Stimulated activated CD4-positive, alpha-beta T cell treated with anti-CD3 and anti-CD28 coated beads, TNF-alpha, amount 100 ng/mL, for 4 hours (primary cell): ENCODE data around the gene DTNA.

ENCODE experiments used
- DNase-seq, 3 experiments: peaks; one replicate each; pipeline ENCODE4 v3.0.0-alpha.2; 2020; ENCODE audit warnings: low read depth in 3 of 3

Gene DTNA

DNA sequence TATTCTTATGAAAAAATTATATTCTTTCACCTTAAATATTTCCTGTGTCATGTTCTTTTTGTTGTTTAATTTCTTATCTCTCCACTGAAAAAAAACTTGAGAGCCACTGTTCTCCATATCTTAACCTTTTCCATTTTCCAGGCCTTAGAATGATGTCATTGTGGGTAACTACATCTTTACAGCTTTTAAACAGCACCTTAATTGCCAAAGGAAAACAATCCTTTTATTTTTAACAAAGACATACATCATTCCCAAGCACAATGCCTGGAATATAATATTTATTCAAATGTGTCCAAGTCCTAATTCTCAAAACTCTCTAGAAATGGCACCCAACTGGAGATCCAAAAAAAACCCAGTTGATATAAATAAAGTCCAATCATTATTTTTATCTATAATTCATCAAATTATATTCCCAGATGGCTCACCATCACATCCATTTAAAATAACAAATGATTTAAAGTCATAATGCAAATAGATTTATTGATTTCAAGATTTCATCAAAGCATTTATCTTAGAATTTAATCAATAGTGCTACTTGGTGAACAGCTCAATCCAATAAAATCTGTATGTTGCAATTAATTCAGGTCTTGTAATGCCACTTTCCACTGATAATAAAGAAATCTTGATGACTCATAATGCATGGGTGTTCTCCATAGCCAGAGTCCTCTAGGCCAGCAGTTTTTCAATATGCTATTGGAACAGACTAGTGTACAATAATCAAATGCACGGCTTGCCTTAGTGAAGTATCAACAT is 224.0 kb downstream of the DTNA start:
- no peak for DNase-seq

DNA sequence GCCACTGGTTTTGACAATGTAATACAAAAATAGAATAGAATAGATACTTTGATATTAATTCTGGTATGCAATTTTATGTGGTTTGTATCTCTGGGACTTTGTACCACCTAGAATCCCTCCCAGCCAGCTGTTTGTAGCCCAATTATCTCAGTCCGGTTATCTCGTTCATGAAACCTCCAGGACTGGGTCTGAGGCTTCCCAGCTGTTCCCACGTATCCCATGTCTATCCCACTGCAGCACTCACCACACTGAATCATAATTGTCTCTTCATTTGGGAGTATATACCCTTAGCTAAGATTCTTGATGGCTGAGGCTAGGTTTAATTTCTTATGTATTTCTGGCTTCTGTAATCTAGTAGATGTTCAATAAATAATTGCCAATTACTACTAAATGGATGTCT is 226.7 kb downstream of the DTNA start:
- no peak for DNase-seq

DNA sequence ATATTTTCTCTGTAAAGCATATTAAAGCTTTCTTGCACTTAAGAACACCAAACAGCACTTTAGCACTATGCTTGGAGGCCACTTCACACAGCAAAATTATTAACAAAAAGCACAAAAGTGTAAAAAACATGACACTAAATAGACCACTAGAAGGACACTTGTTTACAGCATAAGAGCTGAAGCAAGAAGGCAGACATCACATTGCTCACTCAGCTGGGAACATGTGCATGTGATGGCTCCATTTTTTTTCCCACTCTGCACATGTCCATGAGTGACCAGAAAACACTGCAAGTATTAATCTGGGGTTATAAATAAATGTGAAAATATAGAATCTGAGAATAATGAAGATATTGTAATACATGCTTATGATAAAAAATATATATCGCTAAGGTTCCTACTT is 228.0 kb downstream of the DTNA start:
- DNase-seq = no peak
